ENCODE measurements around the gene CNN2.

CNN2 gene

DNA sequence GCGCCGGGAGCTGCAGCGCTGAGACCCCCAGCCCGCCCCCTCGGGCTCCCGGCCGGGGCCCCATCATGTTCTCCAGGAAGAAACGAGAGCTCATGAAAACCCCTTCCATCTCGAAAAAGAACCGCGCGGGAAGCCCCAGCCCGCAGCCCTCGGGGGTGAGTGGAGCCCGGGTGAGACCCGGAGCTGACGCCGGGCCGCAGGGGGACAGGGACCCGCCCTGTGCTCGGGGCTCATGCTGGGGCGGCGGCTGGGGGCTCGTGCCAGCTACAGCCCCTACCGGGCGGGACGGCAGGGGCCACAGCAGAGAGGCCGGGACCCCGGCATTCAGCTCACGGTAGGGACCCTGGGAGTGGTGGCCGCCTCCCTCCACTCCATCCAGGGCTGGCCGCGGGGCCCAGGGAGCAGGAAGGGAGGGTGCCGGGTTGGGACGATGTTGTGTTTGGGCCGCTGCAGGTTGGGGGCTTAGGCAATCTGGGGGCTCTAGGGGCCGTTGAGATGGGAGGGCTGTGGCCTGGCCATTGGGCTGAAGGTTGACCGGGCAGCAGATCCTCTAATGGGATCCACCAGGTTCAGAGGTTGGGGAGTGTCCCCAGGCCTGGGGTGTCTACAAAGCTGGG is 41.0 kb downstream of the CNN2 start:
- DNase-seq, result peak; percentile 71 to 81 (median 76)
- Histone ChIP-seq H3K4me3 (ENCODE audit: insufficient read depth, low read depth, low read length, poor library complexity, severe bottlenecking) (peak overlapping the region; percentile 94), H3K27ac (ENCODE audit: insufficient read depth, low read length, poor library complexity, severe bottlenecking) (peak overlapping the region; percentile 98), H3K27me3 (replicated peaks; ENCODE audit: control insufficient read depth, insufficient read depth, low read length, poor library complexity, severe bottlenecking) (no peaks in the 10 kb centered on the region), H3K36me3 (ENCODE audit: control insufficient read depth, insufficient read depth, low read length) (peaks cover 15% of the 10 kb centered on the region), H3K9me3 (ENCODE audit: control insufficient read depth, low read length) (no peaks in the 10 kb centered on the region), H3K4me1 (ENCODE audit: control insufficient read depth, insufficient read depth, low read length, poor library complexity, severe bottlenecking) (peaks cover 71% of the 10 kb centered on the region)

DNA sequence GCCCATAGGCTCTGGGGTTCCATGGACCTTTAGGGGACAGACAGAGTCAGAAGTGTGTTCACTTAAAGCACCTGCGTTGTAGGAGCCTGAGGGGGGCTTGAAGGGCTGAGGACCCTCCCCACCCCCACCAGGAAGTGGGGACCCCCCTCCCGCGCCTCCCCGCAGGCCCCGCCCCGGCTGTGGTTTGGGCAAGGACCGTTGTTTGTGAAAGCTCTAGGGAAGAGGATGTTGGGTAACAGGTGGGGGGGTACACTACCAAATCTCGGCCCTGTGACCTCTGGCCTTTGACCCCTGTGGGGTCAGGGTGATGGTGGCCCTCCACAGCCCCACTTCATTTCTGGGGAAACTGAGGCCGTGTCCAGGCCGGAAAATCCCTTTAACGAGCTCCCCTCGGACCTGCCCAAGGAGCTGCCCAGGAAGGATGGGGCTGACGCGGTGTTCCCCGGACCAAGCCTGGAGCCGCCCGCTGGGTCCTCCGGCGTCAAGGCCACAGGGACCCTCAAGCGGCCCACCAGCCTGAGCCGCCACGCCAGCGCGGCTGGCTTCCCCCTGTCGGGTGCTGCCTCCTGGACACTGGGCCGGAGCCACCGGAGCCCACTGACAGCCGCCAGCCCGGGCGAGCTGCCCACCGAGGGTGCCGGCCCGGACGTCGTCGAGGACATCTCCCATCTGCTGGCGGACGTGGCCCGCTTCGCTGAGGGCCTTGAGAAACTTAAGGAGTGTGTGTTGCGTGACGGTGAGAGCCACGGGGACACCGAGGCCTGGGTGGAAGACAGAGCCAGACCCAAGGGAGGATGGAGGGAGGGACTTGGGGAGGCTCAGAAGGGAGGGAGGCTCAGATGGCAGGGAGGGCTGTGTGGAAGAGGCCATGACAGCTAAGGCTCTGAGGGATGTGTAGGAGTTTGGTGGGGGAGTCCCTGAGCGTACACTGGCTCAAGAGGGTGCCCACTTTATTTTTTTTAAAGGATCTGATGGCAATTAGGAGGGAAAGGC is 41.9 kb downstream of the CNN2 start:
- Histone ChIP-seq H3K36me3 (ENCODE audit: control insufficient read depth, insufficient read depth, low read length) (peaks cover 23% of the 10 kb centered on the region), H3K4me3 (ENCODE audit: insufficient read depth, low read depth, low read length, poor library complexity, severe bottlenecking) (peak overlapping the region; percentile 94), H3K9me3 (ENCODE audit: control insufficient read depth, low read length) (no peaks in the 10 kb centered on the region), H3K27ac (ENCODE audit: insufficient read depth, low read length, poor library complexity, severe bottlenecking) (peak overlapping the region; percentile 98), H3K4me1 (ENCODE audit: control insufficient read depth, insufficient read depth, low read length, poor library complexity, severe bottlenecking) (peaks cover 79% of the 10 kb centered on the region), H3K27me3 (replicated peaks; ENCODE audit: control insufficient read depth, insufficient read depth, low read length, poor library complexity, severe bottlenecking) (no peaks in the 10 kb centered on the region)
- DNase-seq, result peak in 2 of 3 donors; percentile 51 to 52

DNA sequence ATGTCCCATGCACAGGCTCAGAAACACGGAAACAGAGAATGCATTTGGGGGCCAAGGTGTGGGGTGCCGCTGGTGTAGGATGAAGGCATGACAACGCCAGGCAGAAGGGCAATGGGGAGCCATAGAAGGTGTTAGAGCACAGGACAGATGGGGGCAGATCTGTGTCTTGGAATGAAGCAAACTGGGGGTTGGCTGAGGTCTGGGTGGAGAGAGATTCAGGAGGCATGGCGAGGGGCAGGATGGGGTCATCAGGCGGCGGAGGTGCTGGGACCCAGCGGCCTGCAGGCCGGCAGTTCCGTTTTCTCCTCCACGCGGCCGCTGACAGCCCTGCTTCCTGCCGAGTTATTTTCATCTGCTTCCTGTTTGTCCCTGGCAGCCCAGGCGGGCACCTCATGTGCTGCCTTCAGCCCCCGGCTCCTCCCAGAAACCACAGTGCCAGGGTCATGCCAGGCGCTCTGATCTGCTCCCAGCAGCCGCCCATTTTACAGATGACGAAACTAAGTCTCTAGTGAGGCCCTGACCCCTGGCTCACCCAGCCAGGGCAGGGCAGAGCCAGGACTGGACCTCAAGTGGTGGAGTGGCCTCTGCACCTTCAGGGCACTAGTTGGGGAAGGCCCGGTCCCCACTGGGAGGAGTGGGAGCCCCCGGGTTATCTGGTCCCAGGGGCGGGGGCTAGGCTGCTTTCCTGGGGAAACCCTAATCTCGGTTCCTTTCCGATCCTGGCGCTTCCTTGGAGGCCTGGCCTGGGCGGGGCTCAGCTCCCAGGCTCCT is 42.8 kb downstream of the CNN2 start:
- peak overlapping the region; percentile 94 for H3K4me3 ChIP-seq (ENCODE audit: insufficient read depth, low read depth, low read length, poor library complexity, severe bottlenecking)
- peaks cover 84% of the 10 kb centered on the region for H3K4me1 ChIP-seq (ENCODE audit: control insufficient read depth, insufficient read depth, low read length, poor library complexity, severe bottlenecking)
- peak; percentile 62 to 73 (median 69) for DNase-seq
- H3K36me3 ChIP-seq (ENCODE audit: control insufficient read depth, insufficient read depth, low read length), result peaks cover 32% of the 10 kb centered on the region
- peak overlapping the region; percentile 98 for H3K27ac ChIP-seq (ENCODE audit: insufficient read depth, low read length, poor library complexity, severe bottlenecking)
- no peaks in the 10 kb centered on the region for H3K27me3 ChIP-seq (replicated peaks; ENCODE audit: control insufficient read depth, insufficient read depth, low read length, poor library complexity, severe bottlenecking)
- H3K9me3 ChIP-seq (ENCODE audit: control insufficient read depth, low read length), result no peaks in the 10 kb centered on the region

DNA sequence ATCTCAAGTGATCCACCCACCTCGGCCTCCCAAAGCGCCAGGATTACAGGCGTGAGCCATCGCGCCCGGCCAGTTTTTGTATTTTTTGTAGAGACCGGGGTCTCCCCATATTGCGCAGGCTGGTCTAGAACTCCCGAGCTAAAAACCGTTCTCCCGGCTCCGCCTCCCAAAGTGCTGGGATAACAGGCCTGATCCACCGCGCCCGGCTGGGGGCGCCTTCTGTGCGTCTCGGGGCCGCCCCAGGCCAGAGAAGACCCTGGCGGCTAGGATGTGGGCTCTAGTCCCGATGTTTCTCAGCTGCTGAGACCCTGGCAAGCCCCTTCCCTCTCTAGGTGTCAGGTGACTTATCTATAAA is 44.1 kb downstream of the CNN2 start:
- no peak for DNase-seq
- peak overlapping the region; percentile 16 for H3K27ac ChIP-seq (ENCODE audit: insufficient read depth, low read length, poor library complexity, severe bottlenecking)
- H3K9me3 ChIP-seq (ENCODE audit: control insufficient read depth, low read length), result no peaks in the 10 kb centered on the region
- peaks cover 83% of the 10 kb centered on the region for H3K4me1 ChIP-seq (ENCODE audit: control insufficient read depth, insufficient read depth, low read length, poor library complexity, severe bottlenecking)
- no peak overlapping the region for H3K4me3 ChIP-seq (ENCODE audit: insufficient read depth, low read depth, low read length, poor library complexity, severe bottlenecking)
- peaks cover 43% of the 10 kb centered on the region for H3K36me3 ChIP-seq (ENCODE audit: control insufficient read depth, insufficient read depth, low read length)
- no peaks in the 10 kb centered on the region for H3K27me3 ChIP-seq (replicated peaks; ENCODE audit: control insufficient read depth, insufficient read depth, low read length, poor library complexity, severe bottlenecking)

DNA sequence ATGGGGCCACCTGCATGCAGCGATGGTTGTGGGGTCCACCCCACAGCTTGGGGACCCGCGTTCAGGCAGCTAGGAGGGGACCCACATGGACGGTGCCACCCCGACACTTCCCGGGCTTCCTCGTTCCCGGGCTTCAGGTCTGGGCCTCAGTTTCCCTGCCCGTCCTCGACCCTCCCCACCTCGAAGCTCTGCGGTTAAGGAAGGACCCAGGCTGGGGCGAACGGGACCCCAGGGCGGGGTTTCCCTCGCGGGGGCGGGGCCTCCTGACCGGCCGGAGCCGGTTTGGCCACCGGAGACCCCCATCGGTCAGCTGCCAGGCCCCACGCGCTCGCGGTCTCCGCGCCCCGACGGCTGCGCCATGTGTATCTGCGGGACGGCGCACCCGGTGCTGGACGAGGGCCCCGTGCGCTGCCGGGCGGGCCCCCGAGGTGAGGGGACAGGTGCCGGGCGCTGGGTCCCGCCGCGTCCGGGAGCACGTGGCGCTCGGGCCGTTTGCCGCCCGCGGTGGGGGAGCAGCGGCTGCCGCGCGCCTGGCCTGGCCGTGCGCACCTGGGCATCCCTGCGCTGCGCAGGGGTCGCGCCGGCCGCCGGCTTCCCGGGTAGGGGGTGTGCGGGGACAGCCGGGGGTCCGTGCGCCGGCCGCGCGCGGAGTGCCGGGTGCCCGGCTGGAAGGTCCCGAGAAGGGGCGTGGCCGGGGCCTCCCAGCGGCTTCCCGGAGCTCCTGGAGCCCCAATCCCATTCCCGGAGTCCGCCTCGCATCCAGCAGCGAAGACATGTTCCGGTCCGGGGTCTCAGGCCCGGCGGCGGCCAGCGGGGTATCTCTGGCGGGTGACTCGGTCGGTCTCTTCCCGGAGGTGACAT is 44.8 kb downstream of the CNN2 start:
- peak overlapping the region; percentile 41 for H3K27ac ChIP-seq (ENCODE audit: insufficient read depth, low read length, poor library complexity, severe bottlenecking)
- H3K4me3 ChIP-seq (ENCODE audit: insufficient read depth, low read depth, low read length, poor library complexity, severe bottlenecking), result no peak overlapping the region
- peaks cover 49% of the 10 kb centered on the region for H3K36me3 ChIP-seq (ENCODE audit: control insufficient read depth, insufficient read depth, low read length)
- H3K9me3 ChIP-seq (ENCODE audit: control insufficient read depth, low read length), result no peaks in the 10 kb centered on the region
- peaks cover 83% of the 10 kb centered on the region for H3K4me1 ChIP-seq (ENCODE audit: control insufficient read depth, insufficient read depth, low read length, poor library complexity, severe bottlenecking)
- no peak for DNase-seq
- no peaks in the 10 kb centered on the region for H3K27me3 ChIP-seq (replicated peaks; ENCODE audit: control insufficient read depth, insufficient read depth, low read length, poor library complexity, severe bottlenecking)

DNA sequence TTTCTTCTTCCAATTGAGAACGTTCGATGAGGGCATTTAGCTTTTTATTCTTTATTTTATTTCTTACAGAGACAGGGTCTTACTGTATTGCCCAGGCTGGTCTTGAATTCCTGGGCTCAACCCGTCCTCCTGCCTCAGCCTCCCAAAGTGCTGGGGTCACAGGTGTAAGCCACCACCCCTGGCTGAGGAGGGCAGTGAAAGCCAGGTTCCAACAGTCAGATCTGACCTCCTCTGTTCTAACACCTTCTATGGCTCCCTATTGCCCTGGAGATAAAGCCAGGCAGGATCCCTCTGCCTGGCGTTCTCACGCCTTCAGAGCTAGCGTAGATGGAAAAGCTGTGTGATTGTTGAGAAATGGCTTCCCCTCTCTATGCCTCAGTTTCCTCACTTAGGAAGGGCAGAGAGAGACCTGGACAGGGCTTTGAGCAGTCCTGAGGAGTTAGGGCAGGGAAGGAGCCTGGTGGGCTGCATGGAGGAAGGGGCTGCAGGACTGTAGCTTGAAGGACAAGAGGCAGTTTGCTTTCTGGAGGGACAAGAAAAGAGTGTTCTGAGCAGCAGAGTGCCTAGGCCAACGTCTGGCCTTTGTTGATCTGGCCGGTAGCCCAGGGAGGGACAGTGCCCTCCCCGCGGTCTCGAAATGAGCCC is 46.1 kb downstream of the CNN2 start:
- Histone ChIP-seq H3K36me3 (ENCODE audit: control insufficient read depth, insufficient read depth, low read length) (peaks cover 51% of the 10 kb centered on the region), H3K27ac (ENCODE audit: insufficient read depth, low read length, poor library complexity, severe bottlenecking) (peak overlapping the region; percentile 50), H3K4me3 (ENCODE audit: insufficient read depth, low read depth, low read length, poor library complexity, severe bottlenecking) (no peak overlapping the region), H3K4me1 (ENCODE audit: control insufficient read depth, insufficient read depth, low read length, poor library complexity, severe bottlenecking) (peaks cover 88% of the 10 kb centered on the region), H3K27me3 (replicated peaks; ENCODE audit: control insufficient read depth, insufficient read depth, low read length, poor library complexity, severe bottlenecking) (no peaks in the 10 kb centered on the region), H3K9me3 (ENCODE audit: control insufficient read depth, low read length) (no peaks in the 10 kb centered on the region)
- no peak for DNase-seq

DNA sequence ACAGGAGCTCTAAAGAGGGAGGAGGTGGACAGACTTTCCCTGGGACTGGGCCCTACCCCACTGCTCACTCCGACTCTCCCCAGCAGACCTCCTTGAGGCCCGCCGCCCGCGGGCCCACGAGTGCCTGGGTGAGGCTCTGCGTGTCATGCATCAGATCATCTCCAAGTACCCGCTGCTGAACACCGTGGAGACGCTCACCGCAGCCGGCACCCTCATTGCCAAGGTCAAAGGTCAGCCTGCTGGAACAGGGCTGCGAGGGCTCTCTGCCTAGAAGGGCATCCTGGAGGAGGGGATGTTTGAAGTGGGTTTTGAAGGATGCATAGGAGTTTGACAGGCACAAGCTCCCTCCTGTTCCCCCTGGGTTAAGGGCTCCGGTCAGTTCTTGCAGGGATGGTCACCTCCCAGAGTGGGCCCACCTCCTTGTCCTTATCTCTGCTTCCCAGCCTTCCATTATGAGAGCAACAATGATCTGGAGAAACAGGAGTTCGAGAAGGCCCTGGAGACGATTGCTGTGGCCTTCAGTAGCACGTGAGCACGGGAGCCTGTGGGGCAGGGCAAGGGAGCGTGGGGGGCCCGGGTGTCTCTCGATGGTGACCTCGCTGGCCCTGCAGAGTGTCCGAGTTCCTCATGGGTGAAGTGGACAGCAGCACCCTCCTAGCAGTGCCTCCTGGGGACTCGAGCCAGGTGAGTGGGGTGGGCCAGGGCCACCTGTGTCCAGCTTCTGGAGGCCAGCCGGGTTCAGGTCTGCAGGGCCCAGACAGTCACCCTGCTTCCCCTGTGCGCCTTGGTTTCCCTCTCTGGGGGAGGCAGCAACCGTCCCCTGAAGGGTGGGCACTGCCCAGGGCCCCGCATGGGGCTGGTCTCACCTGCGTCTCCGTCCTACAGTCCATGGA is 46.9 kb downstream of the CNN2 start:
- Histone ChIP-seq H3K4me3 (ENCODE audit: insufficient read depth, low read depth, low read length, poor library complexity, severe bottlenecking) (no peak overlapping the region), H3K36me3 (ENCODE audit: control insufficient read depth, insufficient read depth, low read length) (peaks cover 53% of the 10 kb centered on the region), H3K27me3 (replicated peaks; ENCODE audit: control insufficient read depth, insufficient read depth, low read length, poor library complexity, severe bottlenecking) (no peaks in the 10 kb centered on the region), H3K9me3 (ENCODE audit: control insufficient read depth, low read length) (no peaks in the 10 kb centered on the region), H3K4me1 (ENCODE audit: control insufficient read depth, insufficient read depth, low read length, poor library complexity, severe bottlenecking) (peaks cover 84% of the 10 kb centered on the region), H3K27ac (ENCODE audit: insufficient read depth, low read length, poor library complexity, severe bottlenecking) (peak overlapping the region; percentile 52)
- DNase-seq, result no peak

DNA sequence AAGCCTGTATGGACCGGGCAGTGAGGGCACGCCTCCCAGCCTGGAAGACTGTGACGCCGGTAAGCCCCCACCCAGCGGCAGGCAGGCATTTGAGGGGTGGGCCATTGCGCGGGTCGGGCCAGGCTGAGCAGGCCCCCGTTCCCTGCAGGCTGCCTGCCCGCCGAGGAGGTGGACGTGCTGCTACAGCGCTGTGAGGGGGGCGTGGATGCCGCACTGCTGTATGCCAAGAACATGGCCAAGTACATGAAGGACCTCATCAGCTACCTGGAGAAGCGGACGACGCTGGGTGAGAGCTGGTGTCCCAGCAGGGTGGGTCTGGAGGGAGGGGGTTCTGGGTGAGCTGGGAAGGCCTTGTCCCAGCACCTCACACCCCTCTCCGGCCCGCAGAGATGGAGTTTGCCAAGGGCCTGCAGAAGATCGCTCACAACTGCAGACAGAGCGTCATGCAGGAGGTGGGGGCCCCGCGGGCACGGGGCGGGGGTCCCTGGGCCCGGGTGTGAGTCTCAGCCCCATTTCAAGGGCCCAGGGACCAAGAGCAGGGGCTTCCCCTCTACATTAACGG is 47.6 kb downstream of the CNN2 start:
- no peaks in the 10 kb centered on the region for H3K27me3 ChIP-seq (replicated peaks; ENCODE audit: control insufficient read depth, insufficient read depth, low read length, poor library complexity, severe bottlenecking)
- H3K4me3 ChIP-seq (ENCODE audit: insufficient read depth, low read depth, low read length, poor library complexity, severe bottlenecking), result peak overlapping the region; percentile 11
- H3K4me1 ChIP-seq (ENCODE audit: control insufficient read depth, insufficient read depth, low read length, poor library complexity, severe bottlenecking), result peaks cover 80% of the 10 kb centered on the region
- no peak for DNase-seq
- no peaks in the 10 kb centered on the region for H3K9me3 ChIP-seq (ENCODE audit: control insufficient read depth, low read length)
- H3K36me3 ChIP-seq (ENCODE audit: control insufficient read depth, insufficient read depth, low read length), result peaks cover 53% of the 10 kb centered on the region
- peak overlapping the region; percentile 52 for H3K27ac ChIP-seq (ENCODE audit: insufficient read depth, low read length, poor library complexity, severe bottlenecking)
